ENCODE results near the gene MORN3.
"Not testable (repeated sequence)": the region's sequence is repeated elsewhere in the genome, so short reads cannot be mapped to it uniquely, and the experiment has no call there.

Gene MORN3

GRCh38 chr12:121669521-121669900 is at the start of gene MORN3:
Gene MORN3 (minus strand): TSS chr12:121669654. CDS start chr12:121669483, 171 bp downstream.
- no peak for DNase-seq

GRCh38 chr12:121718653-121719239 is 49.3 kb upstream of the MORN3 start:
- no peak for DNase-seq

- no peak for DNase-seq
Observed at GRCh38 chr12:121717041-121717699, 47.7 kb upstream of the MORN3 start.

- no peak for DNase-seq
Observed at GRCh38 chr12:121715862-121716435, 46.5 kb upstream of the MORN3 start.

GRCh38 chr12:121715055-121715454 is 45.6 kb upstream of the MORN3 start:
- DNase-seq: not testable (repeated sequence)

- no peak for DNase-seq
Observed at GRCh38 chr12:121713793-121714192, 44.3 kb upstream of the MORN3 start.

GRCh38 chr12:121713257-121713777 is 43.9 kb upstream of the MORN3 start:
- DNase-seq: no peak

GRCh38 chr12:121712461-121713256 is 43.2 kb upstream of the MORN3 start, which contains the start of gene TMEM120B:
Gene TMEM120B (plus strand): TSS chr12:121712752. CDS start chr12:121712896, 144 bp downstream.
- peak in 1 of 2 experiments; percentile 22 for DNase-seq

GRCh38 chr12:121712190-121712460 is 42.7 kb upstream of the MORN3 start:
- no peak for DNase-seq

- no peak for DNase-seq
Observed at GRCh38 chr12:121711361-121712189, 42.1 kb upstream of the MORN3 start.

- DNase-seq: no peak
Observed at GRCh38 chr12:121709478-121709961, 40.1 kb upstream of the MORN3 start.

GRCh38 chr12:121709064-121709424 is 39.6 kb upstream of the MORN3 start:
- DNase-seq: not testable (repeated sequence)

- no peak for DNase-seq
Observed at GRCh38 chr12:121708313-121709063, 39.0 kb upstream of the MORN3 start.

GRCh38 chr12:121705514-121705913 is 36.1 kb upstream of the MORN3 start:
- DNase-seq: no peak

- no peak for DNase-seq
Observed at GRCh38 chr12:121702944-121703343, 33.5 kb upstream of the MORN3 start.

GRCh38 chr12:121701667-121702277 is 32.3 kb upstream of the MORN3 start:
- no peak for DNase-seq

- not testable (repeated sequence) for DNase-seq
Observed at GRCh38 chr12:121697861-121698260, 28.4 kb upstream of the MORN3 start.

GRCh38 chr12:121697093-121697698 is 27.7 kb upstream of the MORN3 start:
- DNase-seq: peak in 1 of 2 experiments; percentile 43

- no peak for DNase-seq
Observed at GRCh38 chr12:121693155-121693687, 23.8 kb upstream of the MORN3 start.

- not testable (repeated sequence) for DNase-seq
Observed at GRCh38 chr12:121692744-121693143, 23.3 kb upstream of the MORN3 start.

Data from cerebellar nuclear complex (tissue), 1 donor.